Mesothelial cell of epicardium (in vitro differentiated cells): ENCODE measurements around the gene CCSER1. TPM values are rescaled to one million over a fixed set of nuclear protein-coding genes. Genes with fewer than 3 reads are reported as not detected.

Experiments
- DNase-seq, 2 experiments: peaks; one replicate each; pipeline ENCODE4 v3.0.0; 2021; ENCODE audit warnings: low spot score in 2 of 2; ENCODE audit not compliant: unreplicated experiment in 2 of 2
- H3K27ac Mint-ChIP-seq: 2 replicates; pipeline ENCODE4 v1.8.0; 2021; ENCODE audit warnings: mixed read lengths
- H3K27me3 Mint-ChIP-seq: 2 replicates; pipeline ENCODE4 v1.8.0; 2021; ENCODE audit warnings: low read depth, mixed read lengths
- H3K36me3 Mint-ChIP-seq: 2 replicates; pipeline ENCODE4 v1.8.0; 2021; ENCODE audit warnings: mixed read lengths
- H3K4me1 Mint-ChIP-seq: 2 replicates; pipeline ENCODE4 v1.8.0; 2021; ENCODE audit warnings: mixed read lengths
- H3K4me3 Mint-ChIP-seq: 2 replicates; pipeline ENCODE4 v1.8.0; 2021; ENCODE audit warnings: mild to moderate bottlenecking, moderate library complexity, mixed read lengths
- H3K9me3 Mint-ChIP-seq: 2 replicates; pipeline ENCODE4 v1.8.0; 2021; ENCODE audit warnings: mixed read lengths
- CTCF ChIP-seq: fragments of 200-600 bp; sonication (generic); IDR thresholded peaks from one replicate; pipeline ENCODE4 v1.5.0; 2021; ENCODE audit warnings: antibody characterized with exemption; ENCODE audit not compliant: unreplicated experiment
- total RNA-seq: library from RNA; stranded (reverse); gene quantifications from 3 replicates; pipeline ENCODE4 v1.2.1, GENCODE V29; 2021

Gene CCSER1
- total RNA-seq, 1 donor from 2014 or later, result 7.2 TPM

DNA sequence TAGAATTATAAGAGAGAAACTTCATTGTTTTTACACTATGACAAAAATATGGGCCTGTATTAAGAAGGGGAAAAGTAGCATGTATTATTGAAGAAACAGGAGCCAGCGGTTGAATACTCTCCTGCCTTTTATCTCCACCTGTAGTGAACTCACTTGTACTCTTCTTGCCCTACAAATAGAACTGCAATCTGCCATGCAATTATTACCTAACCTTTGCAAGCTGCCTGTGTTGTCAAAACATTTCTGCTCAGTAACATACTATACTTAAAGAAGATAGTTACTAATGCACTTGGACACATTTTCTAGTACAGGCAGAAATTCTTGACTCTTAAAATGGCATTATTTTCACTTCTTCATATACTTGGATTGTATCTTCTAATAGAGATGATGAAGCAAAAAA is 1358.2 kb downstream of the CCSER1 start:
- no peaks in the 10 kb centered on the region for H3K36me3 Mint-ChIP-seq
- DNase-seq, result no peak
- TF ChIP-seq CTCF, result no peak
- no peaks in the 10 kb centered on the region for H3K4me1 Mint-ChIP-seq
- H3K4me3 Mint-ChIP-seq, result no peak overlapping the region
- no peaks in the 10 kb centered on the region for H3K27me3 Mint-ChIP-seq
- peaks cover 9% of the 10 kb centered on the region for H3K9me3 Mint-ChIP-seq
- H3K27ac Mint-ChIP-seq, result no peak overlapping the region

- no peaks in the 10 kb centered on the region for H3K27me3 Mint-ChIP-seq
- no peak overlapping the region for H3K27ac Mint-ChIP-seq
- H3K4me1 Mint-ChIP-seq, result no peaks in the 10 kb centered on the region
- H3K4me3 Mint-ChIP-seq, result no peak overlapping the region
- H3K36me3 Mint-ChIP-seq, result no peaks in the 10 kb centered on the region
- no peak for TF ChIP-seq CTCF
- no peak for DNase-seq
- peaks cover 7% of the 10 kb centered on the region for H3K9me3 Mint-ChIP-seq
Measured at GRCh38 chr4:91488946-91489345, 1361.8 kb downstream of the CCSER1 start.

DNA sequence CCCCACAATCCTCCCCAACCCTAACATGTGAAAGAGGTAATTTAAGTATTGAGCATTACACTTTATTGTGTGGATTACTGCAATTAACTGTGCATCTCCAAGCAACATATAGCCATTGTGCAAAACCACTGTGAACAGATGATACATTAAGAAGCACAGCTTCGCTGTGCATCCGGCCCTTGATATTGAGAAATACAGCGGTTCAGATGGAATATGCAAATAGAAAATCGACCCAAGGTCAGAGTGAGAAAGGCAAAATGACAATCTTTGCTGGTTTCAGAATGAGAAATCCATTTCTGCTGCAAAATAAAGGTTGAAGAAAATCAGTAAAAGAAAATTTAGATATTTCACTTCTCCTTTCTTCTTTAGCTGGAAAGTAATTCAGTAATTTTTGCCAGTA is 1370.7 kb downstream of the CCSER1 start:
- Mint-ChIP-seq H3K27me3 (no peaks in the 10 kb centered on the region), H3K27ac (no peak overlapping the region), H3K36me3 (no peaks in the 10 kb centered on the region), H3K4me1 (no peaks in the 10 kb centered on the region), H3K9me3 (peaks cover 6% of the 10 kb centered on the region), H3K4me3 (no peak overlapping the region)
- no peak for TF ChIP-seq CTCF
- DNase-seq, result no peak

- Mint-ChIP-seq H3K27me3 (no peaks in the 10 kb centered on the region), H3K27ac (no peak overlapping the region), H3K36me3 (no peaks in the 10 kb centered on the region), H3K9me3 (peaks cover 9% of the 10 kb centered on the region), H3K4me3 (no peak overlapping the region), H3K4me1 (no peaks in the 10 kb centered on the region)
- no peak for DNase-seq
- TF ChIP-seq CTCF, result no peak
Measured at GRCh38 chr4:91502365-91502764, 1375.2 kb downstream of the CCSER1 start.

DNA sequence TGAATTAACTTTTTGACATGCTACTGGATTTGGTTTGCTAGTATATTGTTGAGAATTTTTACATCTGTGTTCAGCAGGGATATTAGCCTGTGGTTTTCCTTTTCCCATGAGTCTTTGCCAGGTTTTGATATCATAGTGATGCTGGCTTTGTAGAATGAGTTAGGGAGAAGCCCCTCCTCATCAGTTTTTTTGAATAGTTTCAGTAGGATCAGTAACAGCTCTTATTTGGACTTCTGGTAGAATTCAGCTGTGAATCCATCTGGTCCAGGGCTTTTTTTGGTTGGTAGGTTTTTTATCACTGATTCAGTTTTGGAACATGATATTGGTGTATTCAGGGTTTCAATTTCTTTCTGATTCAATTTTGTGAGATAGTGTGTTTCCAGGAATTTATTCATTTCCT is 1386.1 kb downstream of the CCSER1 start:
- Mint-ChIP-seq H3K27me3 (no peaks in the 10 kb centered on the region), H3K4me1 (no peaks in the 10 kb centered on the region)

More for the DNA sequence above, 1386.1 kb downstream of the CCSER1 start:
- Mint-ChIP-seq H3K36me3 (peaks cover 3% of the 10 kb centered on the region), H3K4me3 (no peak overlapping the region), H3K9me3 (peaks cover 44% of the 10 kb centered on the region), H3K27ac (no peak overlapping the region)
- no peak for TF ChIP-seq CTCF
- DNase-seq, result no peak
